RWPE1 (cell line): ENCODE measurements around the gene PPP1R26.
A peak's percentile ranks its signal among the peaks of the same experiment; 100 is the strongest.

Experiments
- CTCF ChIA-PET: fragments of 350-600 bp; sonication (Branson Sonifier 250); formaldehyde crosslinking; extraction: SDS; loops from one replicate; lab custom pipeline; 2021; lab: Yijun Ruan, JAX
- POLR2A ChIA-PET: fragments of 400-600 bp; formaldehyde crosslinking; extraction: SDS; loops from one replicate; lab custom pipeline; 2020; ENCODE audit warnings: antibody characterized with exemption; ENCODE audit not compliant: low non-redundant PET; lab: Yijun Ruan, JAX
- DNase-seq: peaks from one replicate; pipeline ENCODE4 v3.0.0; 2012; ENCODE audit warnings: low spot score
- H3K27ac ChIP-seq: fragments of 450-650 bp; 2 replicates; pipeline ENCODE4 v1.5.1; 2017
- TF ChIP-seq, protein P1 (sequence below): fragments of 450-650 bp; conservative IDR thresholded peaks from 2 replicates; pipeline ENCODE4 v1.5.1; 2017; ENCODE audit warnings: low read depth, mild to moderate bottlenecking

Gene PPP1R26

DNA sequence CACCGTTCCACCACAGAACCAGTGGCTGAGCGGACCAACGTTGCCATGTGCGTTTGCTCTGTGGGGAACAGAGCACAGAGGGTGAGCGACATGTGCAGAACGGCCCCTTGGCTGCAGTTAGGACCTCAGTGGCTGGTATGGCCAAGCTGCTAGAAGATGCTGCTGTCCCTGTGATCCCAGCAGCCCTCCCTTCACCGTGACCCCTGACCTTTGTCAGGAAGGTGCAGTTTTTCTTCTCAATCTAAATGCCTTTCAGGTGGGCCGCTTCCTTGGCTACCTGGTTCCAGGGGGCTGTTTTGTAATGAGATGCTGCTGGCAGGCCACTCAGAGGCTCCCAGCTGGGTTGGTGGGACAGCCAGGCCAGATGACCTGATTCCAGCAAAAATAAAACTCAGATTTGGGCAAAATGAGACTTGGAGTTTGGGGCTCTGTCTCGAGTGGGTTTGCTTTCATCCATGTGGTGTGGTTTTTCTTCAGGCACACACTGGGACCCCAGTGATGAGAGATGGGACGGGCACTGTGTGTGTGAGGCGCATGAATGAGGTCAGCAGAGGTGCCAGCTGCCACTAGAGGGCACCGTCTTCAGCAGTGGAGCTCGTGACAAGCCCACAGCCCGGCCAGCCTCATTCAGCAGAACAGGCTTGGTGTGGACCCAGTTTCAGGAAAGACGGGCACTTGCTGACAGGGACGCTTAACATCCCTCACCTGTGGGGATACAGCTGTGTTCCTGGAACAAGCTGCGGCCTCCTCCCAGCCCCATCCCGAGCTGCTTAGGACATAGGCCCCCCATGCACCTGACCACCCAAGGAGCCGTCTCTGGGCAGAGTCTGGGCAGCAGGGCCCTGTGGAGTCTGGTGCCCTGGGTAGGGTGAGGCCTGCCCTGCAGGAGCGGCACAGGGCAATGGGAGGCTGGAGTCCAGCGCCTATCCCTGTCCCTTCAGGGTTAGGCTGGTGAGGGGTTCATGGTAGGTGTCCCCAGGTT, 25.0 kb downstream of the PPP1R26 start:
- TF ChIP-seq, protein P1, sequence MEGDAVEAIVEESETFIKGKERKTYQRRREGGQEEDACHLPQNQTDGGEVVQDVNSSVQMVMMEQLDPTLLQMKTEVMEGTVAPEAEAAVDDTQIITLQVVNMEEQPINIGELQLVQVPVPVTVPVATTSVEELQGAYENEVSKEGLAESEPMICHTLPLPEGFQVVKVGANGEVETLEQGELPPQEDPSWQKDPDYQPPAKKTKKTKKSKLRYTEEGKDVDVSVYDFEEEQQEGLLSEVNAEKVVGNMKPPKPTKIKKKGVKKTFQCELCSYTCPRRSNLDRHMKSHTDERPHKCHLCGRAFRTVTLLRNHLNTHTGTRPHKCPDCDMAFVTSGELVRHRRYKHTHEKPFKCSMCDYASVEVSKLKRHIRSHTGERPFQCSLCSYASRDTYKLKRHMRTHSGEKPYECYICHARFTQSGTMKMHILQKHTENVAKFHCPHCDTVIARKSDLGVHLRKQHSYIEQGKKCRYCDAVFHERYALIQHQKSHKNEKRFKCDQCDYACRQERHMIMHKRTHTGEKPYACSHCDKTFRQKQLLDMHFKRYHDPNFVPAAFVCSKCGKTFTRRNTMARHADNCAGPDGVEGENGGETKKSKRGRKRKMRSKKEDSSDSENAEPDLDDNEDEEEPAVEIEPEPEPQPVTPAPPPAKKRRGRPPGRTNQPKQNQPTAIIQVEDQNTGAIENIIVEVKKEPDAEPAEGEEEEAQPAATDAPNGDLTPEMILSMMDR, result peak; percentile 98
- peak; percentile 64 for DNase-seq
- ChIA-PET POLR2A (no interaction called here), CTCF (interaction anchor here (0.5 to 1.7 kb wide), 25 partner anchors 8 to 1910 kb away, joined by 3 to 13 read pairs (median 4); partner anchors contain the start of gene PPP1R26)
- peak overlapping the region; percentile 1; the same call in 1 of the 2 replicates for H3K27ac ChIP-seq

GRCh38 chr9:135505406-135506187, 26.0 kb downstream of the PPP1R26 start:
- TF ChIP-seq, protein P1, result no peak
- no peak for DNase-seq
- POLR2A ChIA-PET, result no interaction called here
- peak overlapping the region; percentile 1; the same call in 1 of the 2 replicates for H3K27ac ChIP-seq
- CTCF ChIA-PET, result interaction anchor here (0.5 to 1.7 kb wide), 14 partner anchors 7 to 458 kb away, joined by 3 to 13 read pairs (median 5); no protein-coding TSS in a partner anchor

DNA sequence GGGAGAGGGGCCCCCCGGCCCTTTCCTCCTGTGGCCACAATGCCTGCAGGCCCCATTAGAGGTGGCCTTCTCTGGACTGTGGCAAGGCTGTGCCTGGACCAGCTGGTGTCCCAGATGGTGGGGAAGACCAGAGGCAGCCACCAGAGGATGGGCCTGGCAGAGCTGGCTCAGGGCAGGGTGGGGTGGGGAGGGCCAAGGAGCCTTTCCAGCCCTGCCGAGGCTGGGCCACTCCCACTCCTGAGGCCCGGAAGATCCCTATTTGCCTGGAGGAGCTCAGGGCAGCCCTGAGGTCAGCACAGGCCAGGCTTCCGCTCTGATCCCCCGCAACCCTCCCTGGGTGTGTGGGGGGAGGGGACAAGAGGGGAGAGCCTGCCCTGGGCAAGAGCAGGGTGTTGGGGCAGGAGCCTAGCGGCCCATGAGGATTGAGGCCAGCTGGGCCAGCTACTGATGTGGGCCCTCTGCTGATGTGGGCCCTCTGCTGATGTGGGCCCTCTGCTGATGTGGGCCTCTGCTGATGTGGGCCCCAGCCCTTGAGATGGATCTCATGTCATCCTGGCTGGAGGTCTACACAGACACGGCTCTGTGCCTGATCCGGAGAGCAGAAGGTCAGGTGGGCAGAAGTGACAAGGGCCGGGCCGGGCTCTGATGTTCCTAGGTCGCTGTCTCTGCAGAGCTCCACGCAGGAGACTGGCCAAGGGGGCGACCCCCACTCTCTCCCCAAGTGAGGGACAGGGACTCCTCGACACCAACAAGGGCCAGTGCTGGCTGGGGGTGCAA, 26.9 kb downstream of the PPP1R26 start:
- no peak overlapping the region for H3K27ac ChIP-seq
- ChIA-PET POLR2A (no interaction called here), CTCF (interaction anchor here (0.7 to 0.9 kb wide), 2 partner anchors 11 to 406 kb away, joined by 3 read pairs; no protein-coding TSS in a partner anchor)
- no peak for DNase-seq
- TF ChIP-seq, protein P1, result no peak

DNA sequence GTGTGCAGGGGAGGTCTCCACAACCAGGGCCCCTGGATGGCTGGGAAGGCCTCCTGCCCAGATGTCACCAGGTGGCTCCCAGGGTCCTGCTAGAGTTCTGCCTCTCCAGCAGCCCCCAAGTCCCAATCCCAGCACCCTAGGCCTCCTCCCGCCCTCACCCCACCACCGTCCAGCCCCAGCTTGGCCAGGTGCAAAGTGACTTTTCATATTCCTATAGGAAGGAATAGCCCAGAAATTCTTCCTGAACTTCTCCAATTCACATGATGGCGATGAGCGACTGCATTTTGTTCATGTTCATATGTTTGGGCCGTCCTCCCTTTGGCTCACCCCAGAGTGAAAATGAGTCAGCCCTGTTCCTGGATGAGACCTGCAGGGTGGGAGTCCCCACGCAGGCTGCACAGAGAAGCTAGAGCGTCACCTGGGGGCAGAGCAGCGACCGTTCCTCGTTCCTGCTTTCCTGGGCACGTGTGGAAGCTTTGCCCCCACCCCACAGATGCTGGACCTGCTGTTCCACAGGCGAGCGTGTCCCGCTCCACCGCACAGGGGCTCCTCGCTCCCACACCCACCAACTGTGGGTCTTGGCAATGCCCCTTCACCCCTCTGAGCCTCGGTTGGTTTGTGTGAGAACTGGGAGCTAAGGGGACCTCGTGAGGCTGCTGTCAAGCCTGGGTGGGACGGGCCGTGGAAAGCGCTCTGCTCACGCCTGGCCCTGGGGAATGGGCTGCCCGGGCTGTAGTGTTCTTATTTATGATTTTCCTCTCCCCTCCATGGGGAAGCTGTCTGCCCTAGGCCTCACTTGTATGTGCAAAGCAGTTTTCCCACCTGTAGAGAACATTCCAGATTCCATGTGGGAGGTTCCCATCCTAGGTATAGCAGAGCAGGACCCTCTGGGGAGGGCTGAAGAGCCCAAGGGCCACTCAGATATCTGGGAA, 27.8 kb downstream of the PPP1R26 start:
- H3K27ac ChIP-seq, result no peak overlapping the region
- ChIA-PET POLR2A (no interaction called here), CTCF (interaction anchor here (0.8 kb wide), 1 partner anchor 10 kb away, joined by 4 read pairs; no protein-coding TSS in a partner anchor)
- TF ChIP-seq, protein P1, result no peak
- no peak for DNase-seq

GRCh38 chr9:135508211-135508820, 28.7 kb downstream of the PPP1R26 start:
- no peak for DNase-seq
- TF ChIP-seq, protein P1, result no peak
- H3K27ac ChIP-seq, result no peak overlapping the region
- ChIA-PET POLR2A (no interaction called here), CTCF (interaction anchor here (0.8 kb wide), 1 partner anchor 9 kb away, joined by 4 read pairs; no protein-coding TSS in a partner anchor)
